OCI-LY1 (cell line): ENCODE data around the gene OR2AG1.

ENCODE experiments used
- CTCF ChIP-seq: fragments of 200-600 bp; sonication (generic), shearing (Covaris generic); IDR thresholded peaks from 2 replicates; pipeline ENCODE4 v1.5.1; 2017; ENCODE audit warnings: mild to moderate bottlenecking, antibody characterized with exemption, low read length, moderate library complexity, mixed read lengths
- EZH2 ChIP-seq: fragments of 200-600 bp; sonication (generic), shearing (Covaris generic); IDR thresholded peaks from 2 replicates; pipeline ENCODE4 v1.8.0; 2017; ENCODE audit warnings: borderline replicate concordance, mixed run types, mild to moderate bottlenecking, antibody characterized with exemption, low read length, moderate library complexity, mixed read lengths

- TF ChIP-seq CTCF, result no peak
- no peak for TF ChIP-seq EZH2
These were observed 37.8 kb upstream of the OR2AG1 start for GRCh38 chr11:6745018-6745417.
